SK-N-SH (cell line): ENCODE results near the gene SLC9C1. TPM values are rescaled to one million over a fixed set of nuclear protein-coding genes. Genes with fewer than 3 reads are reported as not detected.

Experiments used
- CTCF ChIA-PET: fragments of 300-600, 350-600 bp; formaldehyde crosslinking; extraction: SDS; loops from one replicate; lab custom pipeline; 2021; lab: Yijun Ruan, JAX
- POLR2A ChIA-PET: fragments of 350-600 bp; sonication (Branson Sonifier 250); formaldehyde crosslinking; extraction: SDS; loops from one replicate; lab custom pipeline; 2020; ENCODE audit warnings: antibody characterized with exemption, inconsistent platforms; lab: Yijun Ruan, JAX
- DNase-seq: peaks from one replicate; pipeline ENCODE4 v3.0.0; 2012
- H2AFZ ChIP-seq: fragments of 200-600 bp; sonication (generic); 2 replicates; pipeline ENCODE4 v1.8.1; 2016; ENCODE audit warnings: antibody characterized with exemption, mild to moderate bottlenecking, low read depth
- H3F3A ChIP-seq: fragments of 200-600 bp; sonication (generic); replicated peaks from 2 replicates; pipeline ENCODE3; 2016; ENCODE audit warnings: antibody characterized with exemption, mild to moderate bottlenecking; ENCODE audit not compliant: insufficient read depth
- H3K27ac ChIP-seq, 2 experiments: fragments of 200-500 bp in 1 of 2; fragments of 200-600 bp in 1 of 2; sonication (Bioruptor generic) in 1 of 2; sonication (generic), shearing (Covaris generic) in 1 of 2; 2 replicates each; pipeline versions ENCODE4 v1.5.1 to v1.6.1; 2014 to 2016; ENCODE audit warnings: low read depth in 2 of 2, inconsistent platforms in 1 of 2, low read length in 1 of 2, mild to moderate bottlenecking in 1 of 2, mixed read lengths in 1 of 2
- H3K27me3 ChIP-seq: fragments of 200-600 bp; sonication (generic), shearing (Covaris generic); 2 replicates; pipeline ENCODE4 v1.6.1; 2016; ENCODE audit warnings: mixed run types; ENCODE audit not compliant: insufficient read depth
- H3K36me3 ChIP-seq, 2 experiments: fragments of 200-500 bp in 1 of 2; fragments of 200-600 bp in 1 of 2; sonication (Bioruptor generic) in 1 of 2; sonication (generic) in 1 of 2; replicated peaks in 1 of 2; 2 replicates each; pipeline versions ENCODE3 to v1.5.1; 2014 to 2016; ENCODE audit warnings: low read length in 1 of 2, mild to moderate bottlenecking in 1 of 2; ENCODE audit not compliant: insufficient read depth in 2 of 2, control insufficient read depth in 1 of 2
- H3K4me1 ChIP-seq, 2 experiments: fragments of 200-500 bp in 1 of 2; fragments of 200-600 bp in 1 of 2; sonication (Bioruptor generic) in 1 of 2; sonication (generic), shearing (Covaris generic) in 1 of 2; 2 replicates each; pipeline versions ENCODE4 v1.5.1 to v1.6.1; 2014 to 2016; ENCODE audit warnings: low read depth in 1 of 2, low read length in 1 of 2, mixed run types in 1 of 2; ENCODE audit not compliant: insufficient read depth in 2 of 2, control insufficient read depth in 1 of 2
- H3K4me2 ChIP-seq: fragments of 200-600 bp; sonication (generic), shearing (Covaris generic); 2 replicates; pipeline ENCODE4 v1.6.1; 2017; ENCODE audit warnings: mixed run types
- H3K4me3 ChIP-seq, 2 experiments: fragments of 200-500 bp in 1 of 2; fragments of 200-600 bp in 1 of 2; sonication (Bioruptor generic) in 1 of 2; sonication (generic), shearing (Covaris generic) in 1 of 2; 2 replicates each; pipeline versions ENCODE4 v1.5.1 to v1.8.1; 2014 to 2016; ENCODE audit warnings: low read depth in 2 of 2, inconsistent platforms in 1 of 2, low read length in 1 of 2, mild to moderate bottlenecking in 1 of 2, mixed read lengths in 1 of 2, moderate library complexity in 1 of 2
- H3K79me2 ChIP-seq: fragments of 200-600 bp; sonication (generic); 2 replicates; pipeline ENCODE4 v1.8.1; 2017; ENCODE audit warnings: mild to moderate bottlenecking; ENCODE audit not compliant: insufficient read depth
- H3K9ac ChIP-seq: fragments of 200-600 bp; sonication (generic); 2 replicates; pipeline ENCODE4 v1.6.1; 2017; ENCODE audit warnings: mixed run types
- H3K9me2 ChIP-seq: fragments of 200-600 bp; sonication (generic); 2 replicates; pipeline ENCODE4 v1.6.1; 2017; ENCODE audit warnings: mixed run types
- H3K9me3 ChIP-seq: fragments of 200-600 bp; sonication (generic); 2 replicates; pipeline ENCODE4 v1.6.1; 2017; ENCODE audit warnings: mixed run types, mild to moderate bottlenecking, moderate library complexity
- H4K20me1 ChIP-seq: fragments of 200-600 bp; sonication (generic); 2 replicates; pipeline ENCODE4 v1.6.1; 2017; ENCODE audit warnings: mild to moderate bottlenecking, mixed run types; ENCODE audit not compliant: insufficient read depth
- CTCF ChIP-seq: fragments of 200-600 bp; sonication (generic); IDR thresholded peaks from 2 replicates; pipeline ENCODE4 v1.6.1; 2017; ENCODE audit warnings: antibody characterized with exemption, mild to moderate bottlenecking, moderate library complexity
- ELF1 ChIP-seq: IDR thresholded peaks from 2 replicates; pipeline ENCODE4 v1.4.0; 2012
- EP300 ChIP-seq, 2 experiments: IDR thresholded peaks; 2 replicates each; pipeline versions ENCODE4 v1.4.0 to v1.6.1; 2012; ENCODE audit warnings: borderline replicate concordance in 1 of 2, low read depth in 1 of 2, low read length in 1 of 2
- EZH2phosphoT487 ChIP-seq: fragments of 200-600 bp; sonication (generic); IDR thresholded peaks from 2 replicates; pipeline ENCODE4 v1.6.1; 2017; ENCODE audit warnings: low read depth, mixed run types, mild to moderate bottlenecking, antibody characterized with exemption, moderate library complexity, borderline replicate concordance
- FOSL2 ChIP-seq: IDR thresholded peaks from 2 replicates; pipeline ENCODE4 v1.4.0; 2012; ENCODE audit warnings: low read depth, mild to moderate bottlenecking, moderate library complexity, borderline replicate concordance
- FOXM1 ChIP-seq: IDR thresholded peaks from 2 replicates; pipeline ENCODE4 v1.4.0; 2012; ENCODE audit warnings: low read depth, mild to moderate bottlenecking
- GABPA ChIP-seq: IDR thresholded peaks from 2 replicates; pipeline ENCODE4 v1.4.0; 2012; ENCODE audit warnings: low read depth, mild to moderate bottlenecking
- JUND ChIP-seq: IDR thresholded peaks from 2 replicates; pipeline ENCODE4 v1.4.0; 2012
- MEF2A ChIP-seq: IDR thresholded peaks from 2 replicates; pipeline ENCODE4 v1.4.0; 2012; ENCODE audit warnings: low read depth, borderline replicate concordance
- NFIC ChIP-seq: IDR thresholded peaks from 2 replicates; pipeline ENCODE4 v1.4.0; 2012; ENCODE audit warnings: borderline replicate concordance
- RXRA ChIP-seq: IDR thresholded peaks from 2 replicates; pipeline ENCODE4 v1.4.0; 2012; ENCODE audit warnings: low read depth, mild to moderate bottlenecking, borderline replicate concordance
- SIN3A ChIP-seq: IDR thresholded peaks from 2 replicates; pipeline ENCODE4 v1.6.1; 2012; ENCODE audit warnings: low read depth, mild to moderate bottlenecking, low read length, moderate library complexity, borderline replicate concordance
- TCF12 ChIP-seq: IDR thresholded peaks from 2 replicates; pipeline ENCODE4 v1.4.0; 2012
- USF2 ChIP-seq: fragments of 150-350 bp; IDR thresholded peaks from 2 replicates; pipeline ENCODE4 v1.6.1; 2017; ENCODE audit warnings: antibody characterized with exemption, low read length, low read depth, borderline replicate concordance
- YY1 ChIP-seq: IDR thresholded peaks from 2 replicates; pipeline ENCODE4 v1.4.0; 2012; ENCODE audit warnings: low read depth, mild to moderate bottlenecking
- WGBS: methylation state at CpG from one replicate; pipeline ENCODE4 v1.1.6; 2017; ENCODE audit warnings: low lambda C conversion rate; 5-methylcytosine and 5-hydroxymethylcytosine counted together
- polyA plus RNA-seq, 3 experiments: library from polyadenylated mRNA; depleted of rRNA; stranded (reverse); fragments of >200 nt; gene quantifications; 2 replicates each; pipeline ENCODE4 v1.2.3, GENCODE V29; 2012
- TF ChIP-seq, protein P1 (sequence below): IDR thresholded peaks from 2 replicates; pipeline ENCODE4 v1.6.1; 2012; ENCODE audit warnings: mild to moderate bottlenecking, low read depth, low read length, moderate library complexity
- TF ChIP-seq, protein P2 (sequence below): IDR thresholded peaks from 2 replicates; pipeline ENCODE4 v1.4.0; 2012; ENCODE audit warnings: low read depth
- TF ChIP-seq, protein P3 (sequence below): IDR thresholded peaks from 2 replicates; pipeline ENCODE4 v1.4.0; 2012; ENCODE audit warnings: low read depth, borderline replicate concordance

SLC9C1 gene
- polyA plus RNA-seq, 1 of the 3 experiments (the other 2 are of a cell fraction): not detected

GRCh38 chr3:112303764-112304325 lies 9.8 kb upstream of the SLC9C1 start:
- ChIA-PET POLR2A (interaction anchor here (2.4 kb wide), 1 partner anchor 30 kb away, joined by 11 read pairs; the partner anchor contains the start of gene CD200), CTCF (interaction anchor here (1.0 to 2.7 kb wide), 7 partner anchors 10 to 1273 kb away, joined by 3 to 28 read pairs (median 5); partner anchors contain the start of genes CD200 and SLC9C1)
- no peak overlapping the region for H3K9ac ChIP-seq

More at GRCh38 chr3:112303764-112304325, 9.8 kb upstream of the SLC9C1 start:
- Histone ChIP-seq H3K27ac (peak overlapping the region in 1 of 2 experiments; percentile 72; a peak in 2 of 4 replicates), H4K20me1 (no peaks in the 10 kb centered on the region), H3K4me2 (peak overlapping the region; percentile 64), H3K4me3 (peak overlapping the region; percentile 44 to 49), H2AFZ (peak overlapping the region; percentile 75), H3K79me2 (no peaks in the 10 kb centered on the region), H3K36me3 (no peaks in the 10 kb centered on the region), H3K9me3 (no peaks in the 10 kb centered on the region), H3K4me1 (peaks cover 0 to 36% of the 10 kb centered on the region in 2 experiments; a peak in 2 of 4 replicates), H3F3A (no peaks in the 10 kb centered on the region), H3K9me2 (no peaks in the 10 kb centered on the region), H3K27me3 (no peaks in the 10 kb centered on the region)
- TF ChIP-seq RXRA: no peak
- TF ChIP-seq TCF12: no peak
- TF ChIP-seq EP300 (IDR thresholded peaks at IDR 0.05; ENCODE audit: borderline replicate concordance in 1 of 2, low read depth in 1 of 2, low read length in 1 of 2): no peak
- TF ChIP-seq MEF2A: no peak
- TF ChIP-seq, protein P1, sequence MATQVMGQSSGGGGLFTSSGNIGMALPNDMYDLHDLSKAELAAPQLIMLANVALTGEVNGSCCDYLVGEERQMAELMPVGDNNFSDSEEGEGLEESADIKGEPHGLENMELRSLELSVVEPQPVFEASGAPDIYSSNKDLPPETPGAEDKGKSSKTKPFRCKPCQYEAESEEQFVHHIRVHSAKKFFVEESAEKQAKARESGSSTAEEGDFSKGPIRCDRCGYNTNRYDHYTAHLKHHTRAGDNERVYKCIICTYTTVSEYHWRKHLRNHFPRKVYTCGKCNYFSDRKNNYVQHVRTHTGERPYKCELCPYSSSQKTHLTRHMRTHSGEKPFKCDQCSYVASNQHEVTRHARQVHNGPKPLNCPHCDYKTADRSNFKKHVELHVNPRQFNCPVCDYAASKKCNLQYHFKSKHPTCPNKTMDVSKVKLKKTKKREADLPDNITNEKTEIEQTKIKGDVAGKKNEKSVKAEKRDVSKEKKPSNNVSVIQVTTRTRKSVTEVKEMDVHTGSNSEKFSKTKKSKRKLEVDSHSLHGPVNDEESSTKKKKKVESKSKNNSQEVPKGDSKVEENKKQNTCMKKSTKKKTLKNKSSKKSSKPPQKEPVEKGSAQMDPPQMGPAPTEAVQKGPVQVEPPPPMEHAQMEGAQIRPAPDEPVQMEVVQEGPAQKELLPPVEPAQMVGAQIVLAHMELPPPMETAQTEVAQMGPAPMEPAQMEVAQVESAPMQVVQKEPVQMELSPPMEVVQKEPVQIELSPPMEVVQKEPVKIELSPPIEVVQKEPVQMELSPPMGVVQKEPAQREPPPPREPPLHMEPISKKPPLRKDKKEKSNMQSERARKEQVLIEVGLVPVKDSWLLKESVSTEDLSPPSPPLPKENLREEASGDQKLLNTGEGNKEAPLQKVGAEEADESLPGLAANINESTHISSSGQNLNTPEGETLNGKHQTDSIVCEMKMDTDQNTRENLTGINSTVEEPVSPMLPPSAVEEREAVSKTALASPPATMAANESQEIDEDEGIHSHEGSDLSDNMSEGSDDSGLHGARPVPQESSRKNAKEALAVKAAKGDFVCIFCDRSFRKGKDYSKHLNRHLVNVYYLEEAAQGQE: no peak
- TF ChIP-seq GABPA: no peak
- TF ChIP-seq YY1: no peak
- TF ChIP-seq USF2: no peak
- TF ChIP-seq, protein P2, sequence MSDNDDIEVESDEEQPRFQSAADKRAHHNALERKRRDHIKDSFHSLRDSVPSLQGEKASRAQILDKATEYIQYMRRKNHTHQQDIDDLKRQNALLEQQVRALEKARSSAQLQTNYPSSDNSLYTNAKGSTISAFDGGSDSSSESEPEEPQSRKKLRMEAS: no peak
- no peak for TF ChIP-seq FOXM1
- no peak for TF ChIP-seq EZH2phosphoT487
- TF ChIP-seq, protein P3, sequence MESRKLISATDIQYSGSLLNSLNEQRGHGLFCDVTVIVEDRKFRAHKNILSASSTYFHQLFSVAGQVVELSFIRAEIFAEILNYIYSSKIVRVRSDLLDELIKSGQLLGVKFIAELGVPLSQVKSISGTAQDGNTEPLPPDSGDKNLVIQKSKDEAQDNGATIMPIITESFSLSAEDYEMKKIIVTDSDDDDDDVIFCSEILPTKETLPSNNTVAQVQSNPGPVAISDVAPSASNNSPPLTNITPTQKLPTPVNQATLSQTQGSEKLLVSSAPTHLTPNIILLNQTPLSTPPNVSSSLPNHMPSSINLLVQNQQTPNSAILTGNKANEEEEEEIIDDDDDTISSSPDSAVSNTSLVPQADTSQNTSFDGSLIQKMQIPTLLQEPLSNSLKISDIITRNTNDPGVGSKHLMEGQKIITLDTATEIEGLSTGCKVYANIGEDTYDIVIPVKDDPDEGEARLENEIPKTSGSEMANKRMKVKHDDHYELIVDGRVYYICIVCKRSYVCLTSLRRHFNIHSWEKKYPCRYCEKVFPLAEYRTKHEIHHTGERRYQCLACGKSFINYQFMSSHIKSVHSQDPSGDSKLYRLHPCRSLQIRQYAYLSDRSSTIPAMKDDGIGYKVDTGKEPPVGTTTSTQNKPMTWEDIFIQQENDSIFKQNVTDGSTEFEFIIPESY: no peak
- TF ChIP-seq FOSL2: no peak
- no peak for TF ChIP-seq ELF1
- TF ChIP-seq JUND: no peak
- TF ChIP-seq SIN3A: no peak
- no peak for TF ChIP-seq CTCF
- no peak for TF ChIP-seq NFIC
- DNase-seq: no peak
- WGBS: 41% methylated on average over 11 of the region's 11 CpGs
